AG04450 (cell line): Measurements from ENCODE around the gene SYDE1. TPM values are rescaled to one million over a fixed set of nuclear protein-coding genes. Genes with fewer than 3 reads are reported as not detected.

Experiments used
- CTCF ChIA-PET: fragments of 300-600, 350-600 bp; formaldehyde crosslinking; extraction: SDS; loops from one replicate; lab custom pipeline; 2022; ENCODE audit warnings: antibody characterized with exemption, inconsistent platforms; lab: Charles Lee
- POLR2A ChIA-PET: fragments of 350-600 bp; formaldehyde crosslinking; extraction: SDS; loops from one replicate; lab custom pipeline; 2021; ENCODE audit warnings: antibody characterized with exemption, inconsistent platforms; lab: Yijun Ruan, JAX
- DNase-seq: peaks from one replicate; pipeline ENCODE4 v3.0.0-alpha.2; 2011; ENCODE audit warnings: low read depth, low spot score
- H3K27ac ChIP-seq: one replicate; pipeline ENCODE4 v1.5.1; 2012; ENCODE audit warnings: low read depth, low read length, control low read depth
- H3K27me3 ChIP-seq: one replicate; pipeline ENCODE4 v1.6.0; 2012; ENCODE audit warnings: low read length; ENCODE audit not compliant: control insufficient read depth, insufficient read depth
- H3K4me3 ChIP-seq: 2 replicates; pipeline ENCODE4 v1.5.1; 2011; ENCODE audit warnings: mild to moderate bottlenecking, low read depth, low read length, control low read depth
- H3K9me3 ChIP-seq: 2 replicates; pipeline ENCODE4 v1.5.1; 2012; ENCODE audit warnings: low read length; ENCODE audit not compliant: control insufficient read depth, insufficient read depth
- polyA plus RNA-seq: library from polyadenylated mRNA; depleted of rRNA; stranded (reverse); fragments of >200 nt; gene quantifications from 2 replicates; pipeline ENCODE4 v1.2.3, GENCODE V29; 2011
- TF ChIP-seq, protein P1 (sequence below): IDR thresholded peaks from 2 replicates; pipeline ENCODE4 v1.5.1; 2011; ENCODE audit warnings: low read depth, low read length, control low read depth, inconsistent platforms

Gene SYDE1
- polyA plus RNA-seq, 1 experiment = 30.3 TPM

DNA sequence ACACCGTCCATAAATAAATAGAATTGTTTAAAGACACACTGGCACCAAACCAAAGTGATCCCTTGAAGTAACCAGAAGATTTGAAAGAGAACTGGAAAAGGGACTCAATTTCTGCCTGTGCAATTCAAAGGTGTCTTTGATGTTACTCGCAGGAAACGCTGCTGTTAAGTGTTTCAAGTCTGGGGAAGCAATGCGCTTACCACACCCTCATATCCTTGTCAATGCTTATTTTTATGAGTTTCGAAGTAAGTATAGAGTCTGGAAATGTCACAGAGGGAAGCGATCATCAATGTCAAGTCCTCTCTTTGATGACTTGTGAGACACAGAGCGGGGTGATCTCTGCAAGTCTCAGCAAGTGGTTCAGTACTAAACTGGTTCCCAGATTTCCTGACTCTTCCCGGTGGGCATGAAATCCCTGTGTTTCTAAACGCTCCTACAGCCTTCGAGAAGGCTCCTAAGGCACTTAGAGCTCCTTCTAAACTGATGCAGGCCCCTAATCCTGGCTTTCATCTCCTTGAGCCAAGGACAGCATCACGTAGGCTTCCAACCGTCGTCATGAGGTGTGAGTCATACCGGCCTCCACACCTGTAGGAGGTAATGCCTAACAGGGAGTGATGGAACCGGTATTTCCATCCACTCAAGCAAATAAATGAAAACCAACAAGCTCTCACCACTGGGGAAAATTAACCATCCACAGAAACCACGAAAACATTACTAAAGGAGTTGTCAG is 22.8 kb downstream of the SYDE1 start:
- ChIA-PET CTCF (no interaction called here), POLR2A (interaction anchor here (0.6 kb wide), 1 partner anchor 31 kb away, joined by 3 read pairs; no protein-coding TSS in a partner anchor)
- peaks cover 5% of the 10 kb centered on the region; the same call in 1 of the 2 replicates for H3K9me3 ChIP-seq
- H3K4me3 ChIP-seq = no peak overlapping the region
- DNase-seq = no peak
- H3K27me3 ChIP-seq = no peaks in the 10 kb centered on the region
- TF ChIP-seq, protein P1, sequence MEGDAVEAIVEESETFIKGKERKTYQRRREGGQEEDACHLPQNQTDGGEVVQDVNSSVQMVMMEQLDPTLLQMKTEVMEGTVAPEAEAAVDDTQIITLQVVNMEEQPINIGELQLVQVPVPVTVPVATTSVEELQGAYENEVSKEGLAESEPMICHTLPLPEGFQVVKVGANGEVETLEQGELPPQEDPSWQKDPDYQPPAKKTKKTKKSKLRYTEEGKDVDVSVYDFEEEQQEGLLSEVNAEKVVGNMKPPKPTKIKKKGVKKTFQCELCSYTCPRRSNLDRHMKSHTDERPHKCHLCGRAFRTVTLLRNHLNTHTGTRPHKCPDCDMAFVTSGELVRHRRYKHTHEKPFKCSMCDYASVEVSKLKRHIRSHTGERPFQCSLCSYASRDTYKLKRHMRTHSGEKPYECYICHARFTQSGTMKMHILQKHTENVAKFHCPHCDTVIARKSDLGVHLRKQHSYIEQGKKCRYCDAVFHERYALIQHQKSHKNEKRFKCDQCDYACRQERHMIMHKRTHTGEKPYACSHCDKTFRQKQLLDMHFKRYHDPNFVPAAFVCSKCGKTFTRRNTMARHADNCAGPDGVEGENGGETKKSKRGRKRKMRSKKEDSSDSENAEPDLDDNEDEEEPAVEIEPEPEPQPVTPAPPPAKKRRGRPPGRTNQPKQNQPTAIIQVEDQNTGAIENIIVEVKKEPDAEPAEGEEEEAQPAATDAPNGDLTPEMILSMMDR = no peak
- H3K27ac ChIP-seq = no peak overlapping the region

DNA sequence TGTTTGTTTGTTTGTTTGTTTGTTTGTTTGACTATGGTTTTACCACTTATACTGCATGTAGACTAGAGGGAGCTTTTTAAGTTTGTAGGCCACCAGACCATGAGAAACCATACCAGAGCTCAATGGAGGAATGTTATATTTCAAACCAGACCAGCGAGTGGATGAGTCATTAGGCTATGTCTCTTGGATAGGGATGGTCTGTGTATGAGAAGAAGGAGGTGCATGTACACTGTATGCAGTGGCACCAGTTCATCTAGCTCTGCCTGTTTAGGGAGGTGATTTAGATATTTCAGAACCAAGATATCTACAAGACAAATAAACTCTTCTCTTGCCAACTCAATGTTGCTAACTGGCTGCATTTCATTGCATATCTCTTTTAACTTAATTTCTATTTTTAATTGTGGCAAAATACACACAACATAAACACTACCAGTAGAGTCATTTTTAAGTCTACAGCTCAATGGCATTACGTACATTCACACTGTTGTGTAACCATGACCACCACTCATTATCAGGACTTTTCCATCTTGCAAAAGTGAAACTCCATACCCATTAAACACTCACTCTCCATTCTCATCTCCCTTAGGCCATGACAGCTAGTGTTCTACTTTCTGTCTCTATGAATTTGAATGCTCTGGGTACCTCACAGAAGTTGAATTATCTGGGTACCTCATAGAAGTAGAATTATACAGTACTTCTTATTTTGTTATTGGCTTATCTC is 29.2 kb downstream of the SYDE1 start:
- TF ChIP-seq, protein P1 = no peak
- CTCF ChIA-PET = interaction anchor here (0.6 to 1.2 kb wide), 5 partner anchors 10 to 317 kb away, joined by 3 to 5 read pairs (median 3); a partner anchor contains a TSS
- H3K27ac ChIP-seq = peak overlapping the region; percentile 33
- DNase-seq = no peak
- H3K27me3 ChIP-seq = no peaks in the 10 kb centered on the region
- POLR2A ChIA-PET = interaction anchor here (0.9 to 1.4 kb wide), 3 partner anchors 19 to 419 kb away, joined by 3 to 7 read pairs (median 3); partner anchors contain the start of gene AKAP8
- H3K9me3 ChIP-seq = peaks cover 22% of the 10 kb centered on the region
- H3K4me3 ChIP-seq = no peak overlapping the region

DNA sequence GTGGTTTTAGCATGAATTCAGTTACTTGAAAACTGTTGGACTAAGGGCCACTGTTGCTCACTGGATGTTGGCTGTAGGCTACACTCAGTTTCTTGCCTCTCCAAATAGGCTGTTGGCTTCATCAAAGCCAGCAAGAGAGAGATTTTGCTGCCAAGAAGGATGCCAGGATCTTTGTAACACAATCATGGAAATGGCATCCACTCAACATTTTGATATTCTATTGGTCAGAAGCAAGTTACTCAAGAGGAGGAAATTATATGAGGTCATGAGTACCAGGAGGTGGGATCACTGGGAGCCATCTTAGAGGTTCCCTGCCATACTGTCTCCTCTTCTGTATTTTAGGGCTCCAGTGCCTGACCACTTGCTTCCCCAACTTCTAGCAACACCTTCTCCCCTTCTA is 30.6 kb downstream of the SYDE1 start:
- TF ChIP-seq, protein P1 = no peak
- DNase-seq = no peak
- no peak overlapping the region for H3K4me3 ChIP-seq
- ChIA-PET CTCF (interaction anchor here (1.0 kb wide), 1 partner anchor 46 kb away, joined by 4 read pairs; no protein-coding TSS in a partner anchor), POLR2A (interaction anchor here (0.6 kb wide), 4 partner anchors 39 to 564 kb away, joined by 3 to 4 read pairs (median 3); no protein-coding TSS in a partner anchor)
- H3K9me3 ChIP-seq = peaks cover 26% of the 10 kb centered on the region
- H3K27ac ChIP-seq = peak overlapping the region; percentile 81
- H3K27me3 ChIP-seq = no peaks in the 10 kb centered on the region

DNA sequence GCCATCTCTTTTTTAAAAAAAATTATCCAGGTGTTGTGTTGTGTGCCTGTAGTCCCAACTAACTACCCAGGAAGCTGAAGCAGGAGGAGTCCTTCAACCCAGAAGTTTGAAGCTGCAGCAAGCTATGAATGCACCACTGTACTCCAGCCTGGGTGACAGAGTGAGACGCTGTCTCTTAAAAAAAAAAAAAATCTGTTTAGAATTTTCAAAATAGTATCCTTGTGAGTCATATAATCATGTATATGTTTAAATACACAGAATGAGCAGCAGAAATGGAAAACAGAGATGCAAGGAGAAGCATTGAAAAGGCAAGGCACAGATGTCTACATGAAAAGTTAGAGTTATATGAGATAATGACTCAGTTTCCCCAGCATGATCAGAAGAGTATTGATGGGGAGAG is 31.2 kb downstream of the SYDE1 start:
- ChIA-PET CTCF (interaction anchor here (1.0 kb wide), 1 partner anchor 47 kb away, joined by 4 read pairs; no protein-coding TSS in a partner anchor), POLR2A (interaction anchor here (0.5 to 0.6 kb wide), 5 partner anchors 20 to 565 kb away, joined by 3 to 4 read pairs (median 3); no protein-coding TSS in a partner anchor)
- no peak for DNase-seq
- H3K27me3 ChIP-seq = no peaks in the 10 kb centered on the region
- peak overlapping the region; percentile 82 for H3K27ac ChIP-seq
- H3K4me3 ChIP-seq = no peak overlapping the region
- peaks cover 26% of the 10 kb centered on the region for H3K9me3 ChIP-seq
- TF ChIP-seq, protein P1 = no peak
